Stimulated activated CD4-positive, alpha-beta T cell treated with anti-CD3 and anti-CD28 coated beads, Interleukin-2, amount 100 ng/mL, for 24 hours (primary cell): Measurements from ENCODE around the gene PROSER2.

ENCODE experiments used
- DNase-seq, 2 donors: peaks; one replicate each; pipeline ENCODE4 v3.0.0-alpha.2; 2020

Gene PROSER2, protein sequence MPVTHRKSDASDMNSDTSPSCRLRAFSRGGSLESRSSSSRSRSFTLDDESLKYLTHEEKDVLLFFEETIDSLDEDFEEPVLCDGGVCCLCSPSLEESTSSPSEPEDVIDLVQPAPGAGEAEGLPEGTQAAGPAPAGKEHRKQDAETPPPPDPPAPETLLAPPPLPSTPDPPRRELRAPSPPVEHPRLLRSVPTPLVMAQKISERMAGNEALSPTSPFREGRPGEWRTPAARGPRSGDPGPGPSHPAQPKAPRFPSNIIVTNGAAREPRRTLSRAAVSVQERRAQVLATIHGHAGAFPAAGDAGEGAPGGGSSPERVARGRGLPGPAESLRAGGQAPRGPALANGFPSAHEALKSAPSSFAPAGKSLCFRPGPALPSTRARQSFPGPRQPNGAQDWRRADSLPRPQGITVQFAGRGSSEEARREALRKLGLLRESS

DNA sequence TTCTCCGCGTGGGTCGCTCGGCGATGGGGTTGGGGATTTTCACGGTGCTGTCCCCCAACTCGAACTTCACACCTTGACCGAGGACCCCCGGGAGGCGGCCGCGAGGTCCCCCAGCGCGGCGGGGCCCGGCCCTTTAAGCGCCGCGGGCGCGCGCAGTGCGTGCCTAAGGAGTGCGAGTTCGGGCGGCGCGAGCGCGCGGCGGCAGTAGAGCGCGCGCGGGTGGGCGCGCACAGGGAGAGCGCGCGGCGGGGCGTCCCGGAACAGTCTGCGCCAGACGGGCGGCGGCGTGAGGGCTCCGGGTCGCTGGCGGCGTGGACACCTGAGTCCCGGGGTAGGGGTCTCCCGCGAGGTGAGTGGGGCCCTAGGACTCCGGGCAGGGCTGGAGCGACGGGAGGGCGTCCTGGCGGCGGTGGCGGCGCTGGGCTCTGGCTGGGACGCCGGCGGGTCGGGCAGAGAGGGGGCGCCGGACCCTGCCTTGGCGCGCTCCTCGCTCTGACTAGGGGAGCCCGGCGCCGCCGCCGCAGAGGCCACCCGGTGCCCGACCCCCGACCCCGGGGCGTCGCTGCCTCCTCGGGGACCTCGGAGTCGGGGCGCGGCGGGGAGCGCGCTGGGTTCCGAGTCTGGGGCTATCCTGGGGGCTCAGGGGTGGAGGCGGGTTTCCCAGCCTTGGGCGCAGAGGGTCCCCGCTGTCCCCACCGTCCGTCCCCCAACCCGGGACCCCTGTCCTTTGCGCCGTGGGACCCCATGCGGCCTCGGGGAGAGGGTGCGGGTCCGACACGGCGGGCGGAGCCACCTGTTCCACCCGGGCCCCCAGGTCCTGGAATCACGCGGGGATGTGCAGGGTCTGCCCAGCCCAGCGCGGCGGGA lies at the start of gene PROSER2:
TSS of gene PROSER2 (plus strand) at position 235 of the 867 bp plus-strand sequence. CDS start 28,722 bp downstream, outside the sequence.
- peak; percentile 21 to 68 for DNase-seq

- DNase-seq, result no peak
Measured at GRCh38 chr10:11773761-11774441, 49.3 kb upstream of the PROSER2 start.

DNA sequence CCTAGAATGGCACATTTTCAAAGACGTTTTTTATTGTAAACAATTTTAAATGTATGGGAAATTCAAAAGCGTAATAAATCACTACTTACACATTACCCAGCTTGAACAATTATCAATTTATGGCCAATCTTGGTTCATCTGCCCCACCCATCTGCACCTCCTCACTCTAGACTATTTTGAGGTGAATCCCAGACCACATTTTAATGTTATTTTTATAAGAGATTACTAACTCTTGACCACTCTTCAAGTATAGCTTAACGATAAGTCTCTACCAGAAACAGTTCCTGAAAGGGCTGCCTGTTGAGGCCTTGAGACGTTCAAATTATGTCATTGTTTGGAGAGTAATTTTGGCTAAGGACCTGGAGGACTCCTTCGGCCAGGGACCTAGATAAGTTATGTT lies 47.7 kb upstream of the PROSER2 start:
- no peak for DNase-seq

DNA sequence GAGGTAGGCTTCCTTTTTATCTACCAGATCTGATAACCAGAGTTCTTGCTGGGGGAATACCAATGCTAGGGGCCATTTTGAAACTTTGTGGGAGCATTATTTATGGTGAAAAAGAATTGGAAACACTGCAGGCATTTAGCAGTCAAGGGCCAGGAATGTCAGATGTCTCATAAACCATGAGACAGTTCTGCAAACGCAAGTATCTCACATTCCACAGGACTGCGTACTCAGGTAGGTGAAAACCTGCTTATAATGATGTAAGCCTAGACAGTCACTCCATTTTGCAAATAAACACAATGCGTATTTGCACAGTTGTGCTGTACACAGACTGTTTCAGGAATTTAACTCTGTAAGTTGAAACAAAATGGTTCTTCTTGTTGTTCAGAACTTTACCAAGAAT lies 47.1 kb upstream of the PROSER2 start:
- DNase-seq, result no peak

- no peak for DNase-seq
Measured at GRCh38 chr10:11781114-11781513, 42.0 kb upstream of the PROSER2 start.

DNA sequence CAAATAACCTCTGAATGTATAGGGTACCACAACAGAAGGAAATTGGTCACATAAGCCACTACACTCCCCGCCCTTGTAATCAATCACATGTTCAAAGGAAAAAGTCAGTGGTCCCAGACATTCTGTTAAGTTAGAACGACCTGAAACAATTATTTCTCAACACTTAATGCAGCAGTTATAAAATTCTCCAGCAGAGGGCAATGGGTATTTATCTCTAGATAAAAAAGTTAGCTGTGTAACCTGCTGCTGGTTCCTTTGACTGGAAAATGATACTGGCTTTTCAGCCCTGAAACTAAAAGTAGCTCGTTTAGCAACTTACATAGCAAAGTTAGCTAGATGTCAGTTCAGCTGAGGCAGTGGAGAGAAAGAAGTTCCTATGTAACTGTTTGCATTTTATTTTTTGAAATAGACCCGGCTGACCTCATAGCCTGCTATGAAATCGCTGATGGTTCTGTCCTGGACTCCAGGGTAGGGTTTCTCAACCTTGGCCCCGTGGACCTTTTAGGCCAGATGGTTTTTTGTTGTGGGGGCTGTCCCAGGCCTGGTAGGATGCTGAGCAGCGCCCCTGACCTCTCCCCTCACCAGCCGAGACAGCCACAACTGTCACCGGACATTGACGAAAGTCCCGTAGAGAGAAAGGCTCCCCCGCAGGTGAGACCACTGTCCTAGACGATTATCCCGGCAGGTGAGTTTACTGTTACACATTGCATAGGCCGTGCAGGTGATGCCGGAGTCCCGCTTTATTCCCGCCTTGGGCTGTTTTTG lies 40.2 kb upstream of the PROSER2 start:
- DNase-seq, result no peak

DNA sequence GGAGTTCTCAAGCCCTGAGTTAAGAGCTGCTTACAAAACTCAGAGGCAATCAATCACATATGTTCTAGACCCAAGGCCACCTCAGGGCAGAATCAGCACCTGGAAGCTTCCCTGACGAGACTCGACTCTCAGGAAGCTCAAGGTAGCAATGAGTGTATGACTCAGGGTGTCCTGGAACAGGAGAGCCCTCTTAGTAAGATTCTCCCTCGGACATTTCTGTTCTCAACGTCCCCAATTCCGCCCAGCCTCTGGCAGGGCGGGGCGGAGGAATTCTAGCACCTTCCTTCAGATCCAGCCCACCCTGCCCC lies 39.6 kb upstream of the PROSER2 start:
- no peak for DNase-seq

GRCh38 chr10:11787374-11787773 lies 35.8 kb upstream of the PROSER2 start:
- no peak for DNase-seq

- no peak for DNase-seq
Measured at GRCh38 chr10:11787846-11788245, 35.3 kb upstream of the PROSER2 start.

DNA sequence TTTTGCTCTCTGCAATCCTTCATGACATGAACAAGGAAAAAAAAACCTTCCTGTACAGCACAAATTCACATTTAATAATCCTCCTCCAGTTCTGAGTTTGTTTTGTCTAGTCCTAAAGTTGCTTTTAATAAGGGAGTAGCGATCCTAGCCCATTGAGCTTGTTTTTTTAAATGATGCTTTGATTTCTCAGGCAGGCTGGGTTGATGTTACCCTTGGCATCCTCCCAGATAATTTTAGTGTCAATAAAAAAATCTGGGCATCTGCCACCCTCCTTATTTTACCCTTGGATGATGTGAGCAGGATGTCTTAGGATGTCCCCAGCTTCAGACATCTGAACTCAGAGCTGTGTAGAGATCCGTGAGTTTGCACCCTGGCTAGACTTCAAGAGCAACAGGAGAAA lies 33.9 kb upstream of the PROSER2 start:
- no peak for DNase-seq

DNA sequence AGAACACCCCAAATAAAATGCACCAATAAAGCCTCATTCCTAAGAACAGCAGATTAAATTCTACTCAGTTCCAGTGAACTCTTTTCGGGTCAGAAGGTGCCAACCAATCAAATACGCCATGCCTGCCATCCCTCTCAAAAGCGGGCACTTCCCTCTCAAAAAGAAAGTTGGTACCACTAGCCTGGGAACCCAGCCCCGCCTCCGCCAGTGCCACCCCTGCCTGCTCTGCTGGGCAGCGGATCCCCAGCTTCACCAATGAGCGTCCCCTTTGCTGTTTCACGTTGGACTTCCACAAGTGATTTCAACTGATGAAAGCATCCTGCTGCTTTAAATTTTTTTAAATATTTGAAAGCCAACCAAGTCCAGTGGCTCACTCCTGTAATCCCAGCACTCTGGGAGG lies 33.2 kb upstream of the PROSER2 start:
- DNase-seq, result no peak

DNA sequence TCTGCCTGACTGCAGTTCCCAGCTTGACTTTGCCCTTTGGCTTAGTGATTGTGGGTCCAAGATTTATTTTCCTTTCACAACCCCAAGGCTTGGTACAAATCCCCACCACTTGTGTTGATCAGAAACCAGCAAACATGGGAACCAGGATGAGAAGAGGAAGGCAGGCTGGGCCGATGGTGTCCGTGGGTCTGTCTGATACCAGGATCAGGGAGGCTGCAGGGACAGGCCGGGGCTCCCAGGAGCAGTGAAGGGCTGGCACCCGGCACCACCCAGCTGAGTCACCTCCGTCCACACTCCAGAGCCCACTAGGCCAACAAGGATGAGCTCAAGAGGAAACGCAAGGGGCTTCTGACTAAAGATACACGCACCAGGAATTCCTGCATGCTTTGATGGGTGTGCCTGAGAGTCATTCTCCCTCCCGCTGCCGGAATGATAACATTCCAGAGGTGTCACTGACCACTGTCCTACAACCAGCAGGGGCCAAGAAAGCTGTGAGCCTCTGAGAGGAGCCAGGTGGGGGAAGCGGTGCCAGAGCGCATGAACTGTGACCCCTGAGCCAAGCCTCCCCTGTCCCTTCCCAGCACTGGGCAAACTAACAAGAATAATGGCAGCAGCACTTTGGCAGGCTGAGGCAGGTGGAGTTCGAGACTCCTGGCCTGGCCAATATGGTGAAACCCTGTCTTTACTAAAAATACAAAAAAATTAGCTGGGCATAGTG lies 29.2 kb upstream of the PROSER2 start:
- DNase-seq, result no peak

DNA sequence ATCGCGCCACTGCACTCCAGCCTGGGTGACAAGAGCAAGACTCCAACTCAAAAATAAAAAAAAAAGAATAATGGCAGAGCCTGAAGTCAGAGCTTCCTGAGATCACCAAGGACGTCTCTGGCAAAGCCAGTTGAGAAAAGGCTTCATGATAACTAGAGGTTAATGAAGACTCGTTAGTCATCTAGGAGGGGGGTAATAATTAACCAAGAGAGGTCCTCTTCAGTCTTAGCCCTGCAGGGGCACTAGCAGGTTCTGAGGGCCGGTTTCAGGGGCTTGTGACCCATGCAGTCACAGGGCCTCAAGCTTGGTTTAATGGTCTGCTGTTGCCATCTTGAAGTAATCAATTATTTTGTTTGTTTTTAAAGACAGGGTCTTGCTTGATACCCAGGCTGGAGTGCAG lies 28.6 kb upstream of the PROSER2 start:
- DNase-seq, result no peak

DNA sequence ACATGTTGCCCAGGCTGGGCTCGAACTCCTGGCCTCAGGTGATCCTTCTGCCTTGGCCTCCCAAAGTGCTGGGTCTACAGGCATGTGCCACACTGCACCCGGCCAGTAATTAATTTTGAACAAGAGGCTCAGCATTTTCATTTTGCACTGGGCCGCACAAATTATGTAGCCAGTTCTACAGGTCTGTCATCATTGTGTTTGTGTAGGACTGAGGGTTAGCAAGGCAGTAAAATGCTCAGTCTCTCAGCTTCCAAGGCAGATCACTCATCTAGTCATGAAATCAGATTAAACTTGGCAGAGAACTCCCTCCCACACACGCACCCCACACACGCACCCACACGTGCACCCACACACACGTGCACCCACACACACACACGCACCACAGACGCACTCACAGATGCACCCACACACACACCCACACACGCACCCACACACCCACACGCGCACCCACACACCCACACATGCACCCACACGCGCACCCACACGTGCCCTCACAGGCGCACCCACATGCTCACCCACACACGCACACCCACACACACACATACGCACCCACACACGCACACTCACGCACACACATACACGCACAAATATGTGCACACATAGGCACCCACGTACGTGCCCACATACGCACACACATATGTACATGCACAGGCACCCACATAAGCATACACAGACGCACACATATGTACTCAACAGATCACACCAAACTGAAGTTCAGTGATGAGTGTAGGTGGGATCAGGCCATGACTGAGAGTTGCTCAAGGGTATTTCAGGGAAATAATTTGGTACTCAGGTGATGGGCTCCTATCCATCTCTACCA lies 27.8 kb upstream of the PROSER2 start:
- DNase-seq, result no peak

DNA sequence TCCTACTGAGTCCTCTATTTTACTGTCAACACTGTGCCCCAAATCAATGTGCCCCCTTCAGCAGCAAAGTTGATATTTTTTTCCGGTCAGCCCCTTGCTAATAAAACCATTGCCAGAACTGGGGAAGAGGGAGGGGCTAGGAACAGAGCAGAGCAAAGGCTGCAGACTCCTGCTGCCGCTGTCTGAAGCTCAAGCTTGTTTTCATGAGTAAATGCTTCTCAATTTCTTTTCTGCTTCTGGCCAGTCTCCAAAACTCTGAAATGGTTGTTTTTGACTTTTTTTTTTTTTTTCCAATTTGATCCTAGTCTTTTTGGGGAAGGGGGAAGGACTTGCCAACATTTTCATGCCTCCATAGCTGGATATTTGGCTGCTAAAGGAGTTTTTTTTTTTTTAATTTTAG lies 26.7 kb upstream of the PROSER2 start:
- DNase-seq, result no peak

GRCh38 chr10:11797281-11797680 lies 25.9 kb upstream of the PROSER2 start:
- DNase-seq, result no peak

GRCh38 chr10:11797847-11798633 lies 25.1 kb upstream of the PROSER2 start:
- DNase-seq, result no peak

DNA sequence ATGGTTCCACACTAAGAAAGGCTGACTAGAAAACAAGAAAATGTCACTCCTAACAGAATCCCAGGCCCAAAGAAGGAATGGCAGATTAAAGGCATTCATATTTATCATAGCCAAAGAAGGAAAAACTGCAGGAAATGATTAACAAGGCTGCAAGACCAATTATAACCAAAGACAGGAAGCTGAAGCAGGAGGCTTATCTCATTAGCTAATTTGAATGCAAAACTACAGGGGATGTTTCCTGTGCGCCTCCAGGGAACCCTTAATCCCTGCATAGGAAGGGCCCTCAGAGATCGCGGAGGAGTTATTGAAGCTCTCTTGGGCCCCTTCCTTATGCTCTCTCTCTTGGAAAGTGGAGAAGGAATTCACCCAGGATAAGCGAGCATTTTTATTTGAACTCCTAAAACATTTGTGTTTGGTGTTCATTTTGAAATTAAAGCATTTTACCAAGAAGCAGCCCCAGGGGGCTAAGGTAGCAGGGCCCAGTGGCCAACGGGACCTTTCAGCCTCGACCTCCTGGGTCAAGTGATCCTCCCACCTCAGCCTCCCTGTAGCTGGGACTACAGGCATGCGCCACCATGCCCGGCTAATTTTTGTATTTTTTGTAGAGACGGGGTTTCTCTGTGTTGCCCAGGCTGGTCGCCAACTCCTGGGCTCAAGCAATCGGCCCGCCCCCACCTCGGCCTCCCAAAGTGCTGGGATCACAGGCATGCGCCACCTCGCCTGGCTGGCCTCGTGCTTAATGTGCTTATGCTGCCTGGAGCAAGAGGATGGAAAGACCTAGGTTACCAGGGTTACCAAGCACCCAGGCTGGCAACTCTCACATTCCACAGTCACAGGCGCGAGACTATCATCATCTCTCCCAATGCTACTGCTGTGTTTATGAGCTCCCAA lies 24.1 kb upstream of the PROSER2 start:
- no peak for DNase-seq

DNA sequence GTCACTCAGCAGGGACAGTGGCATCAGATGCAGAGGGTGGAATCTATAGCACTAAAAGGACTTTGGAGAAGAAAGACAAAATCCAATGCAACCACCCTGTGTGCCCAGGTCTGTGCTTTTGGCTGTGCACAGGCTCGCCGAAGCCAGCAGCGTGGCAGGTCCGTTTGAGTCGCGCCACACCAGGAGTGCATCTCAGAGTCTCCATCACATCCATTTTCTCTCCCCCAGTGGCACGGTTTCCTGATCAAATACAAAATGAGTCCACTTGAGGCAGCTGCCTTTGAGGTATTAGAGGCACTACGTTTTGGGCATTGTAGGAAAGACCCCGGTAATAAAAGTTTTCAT lies 23.4 kb upstream of the PROSER2 start:
- no peak for DNase-seq
